Stimulated activated CD4-positive, alpha-beta T cell treated with anti-CD3 and anti-CD28 coated beads, Interleukin-15, amount 100 ng/mL, for 48 hours (primary cell): ENCODE results near the gene GPC4.
"Not testable (repeated sequence)": the region's sequence is repeated elsewhere in the genome, so short reads cannot be mapped to it uniquely, and the experiment has no call there.

Experiments
- DNase-seq, 2 donors: peaks; one replicate each; pipeline ENCODE4 v3.0.0-alpha.2; 2020; ENCODE audit warnings: low read depth in 2 of 2

GPC4 gene

DNA sequence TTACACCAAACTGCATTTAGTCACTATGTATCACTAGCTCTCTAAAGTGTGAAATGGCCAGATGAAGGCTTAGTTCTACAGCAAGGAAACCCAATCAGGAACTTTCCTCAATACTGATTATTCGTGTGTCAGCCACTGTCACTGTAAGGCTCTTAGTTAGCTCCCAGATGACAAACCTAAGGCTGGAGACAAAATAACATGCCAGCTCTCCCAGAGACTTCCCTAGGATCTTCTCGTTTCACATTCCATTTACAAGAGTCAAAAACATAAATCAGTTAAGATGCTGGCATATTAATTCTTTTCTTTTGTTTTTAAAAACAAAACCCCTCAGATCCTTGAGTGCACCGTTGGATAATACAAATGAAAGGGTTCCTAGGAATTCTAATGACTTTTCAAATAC is 109.0 kb downstream of the GPC4 start:
- DNase-seq = no peak

DNA sequence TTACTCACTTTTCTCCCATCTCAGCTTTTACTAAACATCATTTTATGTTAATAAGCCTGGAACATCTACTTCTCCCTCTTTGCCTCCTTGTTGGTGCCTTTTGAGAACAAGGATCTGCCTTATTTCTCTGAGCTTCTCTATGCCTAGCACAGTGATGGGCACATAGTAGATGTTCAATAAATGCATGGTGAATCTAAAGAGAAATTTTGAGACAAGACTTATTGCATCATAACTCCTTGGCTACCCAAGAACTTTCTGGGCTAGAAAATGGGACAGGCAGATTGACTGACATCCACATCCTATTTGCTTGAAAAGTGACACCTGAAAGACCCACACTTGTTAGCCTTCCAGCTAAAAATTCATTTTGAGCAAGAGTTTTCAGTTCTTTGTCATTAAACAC is 109.9 kb downstream of the GPC4 start:
- DNase-seq = no peak

DNA sequence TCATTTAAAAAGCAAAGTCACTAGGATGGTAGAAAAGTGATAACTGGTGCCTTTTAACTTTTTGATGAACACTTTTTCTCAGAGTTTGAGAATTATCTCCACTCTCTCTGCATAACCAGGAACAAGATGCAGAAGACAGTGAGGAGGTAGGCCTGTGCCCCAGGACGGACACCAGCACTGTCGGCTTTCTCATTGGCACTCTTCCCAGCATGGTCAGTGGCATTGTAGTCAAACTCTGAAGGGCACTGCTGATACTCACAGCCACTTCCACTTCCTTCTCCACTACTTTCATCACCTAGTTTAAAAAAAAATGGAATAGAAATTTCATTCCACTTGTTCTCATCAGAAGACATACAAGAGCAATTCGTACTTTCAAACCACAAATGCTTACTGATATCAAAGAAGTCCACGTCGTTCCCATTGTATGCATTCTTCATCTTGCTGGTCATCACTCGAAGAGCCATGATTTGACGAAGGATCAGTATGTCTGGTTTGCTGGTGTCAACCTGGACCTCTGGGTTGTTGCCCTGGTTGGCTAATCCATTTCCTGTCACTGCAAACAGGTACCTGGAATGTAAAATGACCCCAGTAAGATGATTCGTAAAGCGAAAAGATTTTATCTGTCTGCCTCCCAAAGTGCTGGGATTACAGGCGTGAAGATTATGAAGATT is 112.4 kb downstream of the GPC4 start:
- no peak for DNase-seq

DNA sequence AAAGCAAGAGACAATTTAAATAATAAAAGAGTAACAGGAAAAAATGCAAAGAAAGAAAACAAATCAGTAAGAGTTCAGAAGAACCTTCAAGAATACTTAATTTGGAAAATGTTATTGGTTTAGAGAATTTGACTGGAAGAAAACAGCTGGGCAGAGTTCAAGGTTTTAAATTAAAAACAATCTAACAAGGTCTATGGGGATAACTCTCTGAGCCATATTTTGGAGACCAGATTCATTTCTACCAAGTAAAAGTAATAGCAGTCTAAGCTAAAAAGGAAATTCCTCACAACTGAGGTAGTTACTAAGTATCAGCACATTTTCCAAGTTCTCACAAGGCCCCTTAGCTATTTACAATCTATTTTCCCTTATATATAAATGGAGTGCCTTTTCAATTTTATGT is 114.7 kb downstream of the GPC4 start:
- DNase-seq = no peak

DNA sequence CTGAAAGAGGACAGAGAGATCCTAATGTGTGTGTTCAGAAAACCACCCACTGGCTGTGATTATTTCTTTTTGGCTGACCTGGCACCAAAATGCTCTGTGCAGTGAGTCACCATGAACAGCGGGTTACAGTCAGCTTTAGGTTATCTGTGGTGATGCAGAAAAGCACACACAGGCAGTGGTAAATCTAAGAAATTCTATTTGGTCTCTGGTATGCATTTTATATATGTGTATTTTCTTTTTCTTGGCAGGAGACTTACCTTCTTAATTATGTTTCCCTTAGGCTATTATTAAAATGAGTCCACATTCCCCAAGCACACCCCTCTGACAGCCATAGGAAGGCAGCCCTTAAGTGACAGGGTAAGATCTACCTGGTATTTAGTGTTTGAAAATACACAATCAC is 118.0 kb downstream of the GPC4 start:
- no peak for DNase-seq

DNA sequence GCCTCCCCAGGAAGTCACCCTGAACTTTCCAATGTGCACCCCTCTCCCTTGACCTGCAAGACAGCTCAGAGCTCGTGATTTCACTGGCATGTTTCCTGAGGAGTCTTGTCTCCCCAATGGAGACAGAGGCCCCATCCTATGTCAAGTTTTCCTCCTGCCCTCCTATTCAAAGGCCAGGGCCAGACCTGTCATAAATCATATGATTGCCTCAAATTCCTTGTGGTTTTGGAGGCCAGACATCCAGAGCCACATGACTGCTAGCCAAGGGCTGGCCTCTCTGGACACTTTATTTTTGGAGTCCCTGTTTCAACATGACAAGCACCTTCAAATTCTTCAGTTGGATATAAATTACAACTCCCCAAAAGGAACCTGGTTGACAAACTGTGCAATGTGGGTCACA is 121.2 kb downstream of the GPC4 start:
- no peak for DNase-seq

DNA sequence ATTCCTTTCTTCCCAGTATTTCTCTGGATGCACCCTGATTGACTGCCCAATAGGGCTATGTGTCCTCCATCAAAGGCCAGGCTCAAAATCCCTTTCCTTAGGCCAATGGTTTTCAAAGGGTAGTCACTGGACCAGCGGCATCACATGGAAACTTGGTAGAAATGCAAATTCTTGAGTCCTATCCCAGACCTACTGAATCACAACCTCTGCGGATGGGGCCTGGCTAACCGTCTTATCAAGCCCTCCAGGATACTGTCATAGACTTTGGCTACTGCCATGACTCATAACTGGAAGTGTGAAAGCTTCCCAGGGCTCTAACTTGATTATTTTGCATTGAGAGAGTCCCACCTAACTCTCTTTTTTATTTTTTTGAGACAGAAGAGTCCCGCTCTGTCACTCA is 125.2 kb downstream of the GPC4 start:
- DNase-seq = no peak

DNA sequence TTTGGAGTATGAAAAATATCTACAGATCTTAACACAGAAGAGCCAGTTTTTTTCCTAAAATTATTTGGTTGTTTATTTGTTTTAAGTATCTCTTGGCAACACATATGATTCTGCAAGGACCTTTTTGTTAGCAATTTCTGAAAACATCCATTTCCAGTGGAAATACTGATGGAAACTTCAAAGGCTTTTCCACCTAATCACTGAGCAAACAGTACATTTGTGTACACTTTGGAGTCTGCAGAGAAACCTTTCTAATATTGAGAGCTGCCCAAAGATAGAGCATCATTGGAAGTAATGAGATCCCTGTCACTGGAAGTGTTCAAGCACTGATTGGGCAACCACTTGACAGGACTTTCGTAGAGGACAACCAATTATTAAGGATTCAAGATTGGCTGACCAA is 127.4 kb downstream of the GPC4 start:
- no peak for DNase-seq

DNA sequence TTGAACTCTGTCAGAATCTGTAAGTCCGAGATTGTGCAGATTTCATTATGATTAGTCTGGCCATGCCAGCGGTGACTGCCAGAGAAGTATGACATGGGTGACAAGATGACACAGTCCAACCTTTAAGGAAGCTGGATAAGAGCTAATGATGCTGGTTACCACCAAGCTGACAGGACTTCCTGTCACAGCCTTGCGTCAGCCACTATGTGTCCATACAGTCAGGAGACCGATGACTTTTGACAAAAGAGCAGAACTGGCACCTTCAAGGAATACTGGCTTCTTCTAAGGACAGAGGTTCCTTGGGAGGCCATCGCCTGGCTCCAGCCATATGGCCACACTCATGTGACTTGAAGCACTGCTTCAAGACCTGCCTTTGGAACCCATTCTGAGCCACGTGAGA is 129.9 kb downstream of the GPC4 start:
- DNase-seq = no peak

DNA sequence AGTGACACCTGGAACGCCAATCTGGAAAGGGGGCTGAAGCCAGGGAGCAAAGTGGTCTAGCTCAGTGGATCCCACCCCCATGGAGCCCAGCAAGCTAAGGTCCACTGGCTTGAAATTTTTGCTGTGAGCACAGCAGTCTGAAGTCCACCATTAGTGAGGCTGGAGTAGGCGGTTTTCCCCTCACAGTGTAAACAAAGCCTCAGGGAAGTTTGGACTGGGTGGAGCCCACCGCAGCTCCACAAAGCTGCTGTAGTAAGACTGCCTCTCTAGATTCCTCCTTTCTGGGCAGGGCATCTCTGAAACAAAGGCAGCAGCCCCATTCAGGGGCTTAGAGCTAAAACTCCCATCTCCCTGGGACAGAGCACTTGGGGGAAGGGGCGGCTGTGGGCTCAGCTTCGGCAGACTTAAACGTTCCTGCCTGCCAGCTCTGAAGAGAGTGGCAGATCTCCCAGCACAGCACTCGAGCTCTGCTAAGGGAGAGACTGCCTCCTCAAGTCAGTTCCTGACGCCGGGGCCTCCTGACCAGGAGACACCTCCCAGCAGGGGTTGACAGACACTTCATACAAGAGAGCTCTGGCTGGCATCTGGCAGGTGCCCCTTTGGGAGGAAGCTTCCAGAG is 136.1 kb downstream of the GPC4 start:
- not testable (repeated sequence) for DNase-seq

DNA sequence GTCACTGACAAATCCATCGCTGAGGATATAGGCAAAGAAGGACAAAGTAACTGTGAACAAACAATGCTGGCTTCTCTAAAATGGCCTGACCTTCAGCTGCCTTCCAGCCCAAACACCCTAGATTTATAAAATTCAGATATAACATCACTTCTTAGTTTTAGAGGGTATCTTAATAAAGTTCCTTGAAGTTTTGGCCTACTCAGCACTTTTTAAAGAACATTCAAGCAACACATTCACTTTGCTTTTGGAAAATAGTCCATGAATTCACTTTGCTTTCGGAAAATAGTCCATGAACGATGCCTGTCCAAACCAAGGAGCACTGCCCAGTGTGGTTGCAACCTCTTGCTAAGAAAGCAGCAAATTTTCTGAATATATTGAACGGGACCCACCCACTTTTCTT is 142.1 kb downstream of the GPC4 start:
- no peak for DNase-seq

DNA sequence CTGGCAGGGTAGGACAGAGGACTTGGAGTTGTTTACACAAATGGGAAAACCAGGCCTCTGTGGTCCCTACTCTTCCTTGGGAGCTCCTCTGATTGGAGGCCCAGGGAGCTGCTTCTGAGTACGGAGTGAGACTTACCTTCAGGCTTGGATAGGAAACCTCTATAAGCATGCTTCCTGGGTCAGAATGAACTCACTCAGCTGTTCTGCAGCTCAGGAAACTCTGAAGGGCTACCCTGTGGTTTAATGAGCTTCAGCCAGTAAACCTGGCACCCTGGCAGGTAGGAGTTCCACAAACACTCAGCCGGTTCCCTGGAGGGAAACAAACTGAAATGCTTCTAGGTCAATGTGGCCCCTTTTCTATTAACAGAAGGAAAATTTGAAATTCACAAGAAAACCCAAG is 146.1 kb downstream of the GPC4 start:
- no peak for DNase-seq

DNA sequence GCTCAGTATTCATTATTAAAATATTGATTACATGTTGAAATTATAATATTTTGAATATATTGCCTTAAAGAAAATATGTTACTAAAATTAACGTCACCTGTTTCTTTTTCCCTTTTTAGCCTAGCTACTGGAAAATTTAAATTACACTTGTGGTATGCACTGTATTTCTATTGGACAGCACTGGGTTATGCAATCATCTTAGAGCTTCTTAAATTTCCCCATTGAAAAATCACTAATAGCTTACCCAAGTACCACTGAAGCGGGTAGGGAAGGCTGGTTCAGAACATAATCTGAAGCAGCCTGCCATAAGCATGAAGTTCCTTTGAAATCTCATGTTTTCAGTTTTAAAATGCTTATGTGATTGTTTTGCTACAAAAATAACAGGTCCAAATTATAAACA is 147.7 kb downstream of the GPC4 start:
- DNase-seq = no peak

DNA sequence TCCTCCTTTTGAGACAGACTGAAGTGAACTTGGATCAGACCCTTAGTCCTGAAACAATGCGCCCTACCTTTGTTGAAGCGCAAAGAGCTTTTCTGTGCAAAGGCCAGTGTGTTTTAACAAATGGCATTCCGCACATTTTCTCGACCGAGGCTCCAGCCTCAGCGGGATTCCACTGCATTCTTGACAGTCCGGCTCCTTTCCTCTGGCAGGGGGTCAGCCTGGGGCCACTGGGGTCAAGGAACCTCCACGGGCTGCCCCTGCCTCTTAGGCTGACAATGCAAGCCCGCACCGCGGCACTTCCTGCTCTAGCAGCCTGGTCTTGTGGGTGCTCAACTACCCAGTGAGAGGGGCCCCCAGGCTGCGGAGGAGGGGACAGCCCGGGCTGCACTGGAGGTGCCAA is 150.0 kb downstream of the GPC4 start:
- DNase-seq = no peak

DNA sequence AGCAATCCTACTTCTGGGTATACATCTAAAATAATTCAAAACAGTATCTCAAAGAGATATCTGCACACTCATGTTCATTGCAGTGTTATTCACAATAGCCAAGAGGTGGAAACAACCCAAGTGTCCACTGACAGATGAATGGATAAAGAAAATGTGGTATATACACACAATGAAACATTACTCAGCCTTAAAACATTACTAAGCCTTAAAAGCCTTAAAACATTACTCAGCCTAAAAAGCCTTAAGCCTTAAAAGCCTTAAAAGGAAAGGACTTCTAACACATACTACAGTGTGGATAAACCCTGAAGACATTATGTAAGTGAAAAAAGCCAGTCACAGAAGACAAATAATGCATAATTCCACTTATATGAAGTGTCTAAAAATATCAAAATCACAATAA is 156.8 kb downstream of the GPC4 start:
- no peak for DNase-seq

DNA sequence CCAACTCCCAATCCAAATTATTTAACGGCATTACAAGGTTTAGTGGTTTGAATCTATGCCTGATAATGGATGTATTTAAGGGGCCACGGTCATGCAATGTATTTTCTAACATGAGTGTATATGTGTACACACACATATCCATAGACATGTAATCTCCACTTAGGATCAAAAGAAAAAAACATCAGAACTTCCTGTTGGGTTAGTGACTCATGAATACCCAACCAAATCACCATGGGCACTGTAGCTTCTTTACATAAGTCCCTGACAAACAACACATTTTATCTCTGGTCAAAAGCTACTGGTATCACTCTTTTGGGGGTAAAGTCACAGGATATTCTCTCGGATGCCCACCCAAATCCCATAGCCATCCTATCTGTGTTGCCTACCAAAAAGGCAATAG is 160.6 kb downstream of the GPC4 start:
- no peak for DNase-seq

DNA sequence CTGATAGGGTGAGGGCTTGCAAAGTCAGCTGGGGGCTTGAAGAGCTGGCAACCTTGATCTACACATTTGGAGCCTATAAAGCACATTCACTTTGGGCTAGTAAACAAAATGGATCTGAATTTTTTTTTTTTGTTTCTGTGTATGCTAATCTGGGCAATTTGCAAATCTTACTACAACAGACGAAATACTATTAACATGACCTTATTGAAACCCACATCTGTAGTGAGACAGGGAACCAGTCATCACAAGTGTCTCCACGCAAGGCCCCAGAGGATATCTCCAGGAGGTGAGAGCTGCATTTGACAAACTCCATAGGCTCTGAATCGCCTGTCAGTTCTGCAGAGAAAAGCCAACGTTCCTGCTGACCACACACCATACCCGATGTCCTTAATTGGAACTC is 164.1 kb downstream of the GPC4 start:
- no peak for DNase-seq

DNA sequence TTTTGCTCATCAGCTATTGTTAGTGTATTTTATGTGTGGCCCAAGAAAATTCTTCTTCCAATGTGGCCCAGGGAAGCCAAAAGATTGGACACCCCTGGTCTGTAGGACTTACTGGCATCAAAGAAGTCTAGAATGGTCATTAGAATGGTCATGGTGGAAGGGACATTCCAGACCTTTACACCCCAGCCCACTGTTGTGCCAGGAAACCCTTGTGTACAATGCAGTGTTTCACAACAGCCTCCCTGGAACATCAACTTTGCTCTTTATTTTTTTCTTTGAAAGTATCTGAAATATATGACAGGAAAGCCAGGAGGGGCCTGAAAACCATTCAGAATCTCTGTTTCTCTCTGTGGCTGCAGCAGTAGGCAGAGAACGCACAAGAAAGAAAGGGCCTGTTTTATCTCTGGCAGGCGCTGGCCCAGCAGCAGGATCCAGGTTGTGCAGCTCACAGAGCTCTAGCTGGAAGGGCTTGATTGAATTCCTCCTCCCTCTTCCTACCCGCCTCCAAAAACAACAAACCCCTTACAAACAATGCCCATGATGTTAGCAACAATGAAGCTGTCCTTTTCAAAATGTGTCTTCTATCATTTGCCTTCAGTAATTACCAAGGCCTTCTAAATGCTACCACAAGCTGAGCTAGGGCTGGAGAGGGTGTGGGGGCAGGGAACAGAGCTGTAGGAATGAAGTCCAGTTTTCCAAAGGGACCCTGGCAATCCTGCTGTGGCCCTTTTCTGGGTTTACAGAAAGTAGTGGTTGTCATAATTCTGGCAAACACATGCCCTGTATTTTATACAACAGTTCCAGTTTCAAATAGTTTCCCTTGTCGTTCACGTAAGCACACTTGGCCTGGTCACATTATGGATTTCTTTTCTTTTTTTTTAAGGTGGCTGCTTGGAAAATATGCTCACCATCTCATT is 164.8 kb downstream of the GPC4 start:
- no peak for DNase-seq
